Spleen (tissue), 11 donors: ENCODE data around the gene MTHFR. TPM values are rescaled to one million over a fixed set of nuclear protein-coding genes. Genes with fewer than 3 reads are reported as not detected.
A peak's percentile ranks its signal among the peaks of the same experiment; 100 is the strongest.

ENCODE experiments used
- DNase-seq: peaks from one replicate; pipeline ENCODE4 v3.0.0-alpha.2; 2020
- H3K27ac ChIP-seq, 8 donors: fragments of 200-600 bp; sonication (generic) in 7 of 8; 1 replicate in 4 of 8; 2 replicates in 4 of 8; pipeline versions ENCODE4 v1.5.0 to v1.8.0; 2016 to 2021; ENCODE audit warnings: inconsistent platforms in 4 of 8, mild to moderate bottlenecking in 4 of 8, moderate library complexity in 1 of 8
- H3K27me3 ChIP-seq, 7 donors: fragments of 200-600 bp; sonication (generic) in 6 of 7; replicated peaks in 1 of 7; 1 replicate in 4 of 7; 2 replicates in 3 of 7; pipeline versions ENCODE4 v1.5.0 to v1.8.0; 2016 to 2021; ENCODE audit warnings: inconsistent platforms in 3 of 7, mild to moderate bottlenecking in 1 of 7
- H3K36me3 ChIP-seq, 6 donors: fragments of 200-600 bp; sonication (generic) in 5 of 6; 1 replicate in 4 of 6; 2 replicates in 2 of 6; pipeline versions ENCODE4 v1.5.0 to v1.8.0; 2016 to 2021; ENCODE audit warnings: inconsistent platforms in 2 of 6
- H3K4me1 ChIP-seq, 6 donors: fragments of 200-600 bp; sonication (generic) in 5 of 6; 1 replicate in 3 of 6; 2 replicates in 3 of 6; pipeline versions ENCODE4 v1.5.0 to v1.8.0; 2016 to 2021; ENCODE audit warnings: inconsistent platforms in 3 of 6
- H3K4me3 ChIP-seq, 8 donors: fragments of 200-600 bp; sonication (generic) in 7 of 8; 1 replicate in 4 of 8; 2 replicates in 4 of 8; pipeline versions ENCODE4 v1.5.0 to v1.8.0; 2016 to 2021; ENCODE audit warnings: inconsistent platforms in 4 of 8, mild to moderate bottlenecking in 4 of 8, moderate library complexity in 2 of 8
- H3K9me3 ChIP-seq, 8 donors: fragments of 200-600 bp; sonication (generic) in 7 of 8; 1 replicate in 4 of 8; 2 replicates in 4 of 8; pipeline versions ENCODE4 v1.5.0 to v1.8.0; 2016 to 2021; ENCODE audit warnings: inconsistent platforms in 4 of 8
- CTCF ChIP-seq, 11 experiments: fragments of 200-600 bp in 7 of 11; fragments of 450-650 bp in 4 of 11; sonication (generic) in 4 of 11; IDR thresholded peaks in 8 of 11; conservative IDR thresholded peaks in 3 of 11; 1 replicate in 7 of 11; 2 replicates in 4 of 11; pipeline versions ENCODE4 v1.4.0 to v1.8.0; 2016 to 2021; ENCODE audit warnings: antibody characterized with exemption in 11 of 11, inconsistent platforms in 4 of 11, mild to moderate bottlenecking in 1 of 11
- POLR2A ChIP-seq, 3 donors: fragments of 450-650 bp; IDR thresholded peaks; one replicate each; pipeline ENCODE4 v1.5.1; 2017; ENCODE audit warnings: antibody characterized with exemption in 3 of 3, mild to moderate bottlenecking in 1 of 3
- POLR2AphosphoS5 ChIP-seq, 3 donors: sonication (generic); formaldehyde crosslinking; IDR thresholded peaks; one replicate each; pipeline ENCODE4 v1.5.1; 2017; ENCODE audit warnings: antibody characterized with exemption in 3 of 3
- WGBS, 5 donors: extraction: QIAGEN DNeasy Blood & Tissue Kit in 3 of 5; methylation state at CpG; one replicate each; pipeline versions ENCODE4 v1.1.5 to v1.1.7; 2013 to 2018; 5-methylcytosine and 5-hydroxymethylcytosine counted together
- intact Hi-C: fragments of 100-400 bp; cut with DNase I; formaldehyde crosslinking; loops from one replicate; pipeline ENCODE4 v1.15.0; 2023; ENCODE audit warnings: low total_unique reads
- polyA plus RNA-seq, 3 donors: library from polyadenylated mRNA; stranded (reverse); fragments of 200-250 nt; gene quantifications; one replicate each; pipeline ENCODE4 v1.2.1, GENCODE V29; 2013
- total RNA-seq, 7 donors: library from RNA; depleted of rRNA in 3 of 7; stranded (reverse); fragments of >200 nt in 3 of 7; fragmentation: NEBNext Ultra II Directional in 4 of 7; extraction: Animal tissue kit (Norgen Biotek cat#: 25700) in 4 of 7; gene quantifications; one replicate each; pipeline versions ENCODE4 v1.1.0 to v1.2.1, GENCODE V29; 2016 to 2021
- donor health status: healthy with polysubstance abuse.
- donor health status: DM: no; HTN: no; CAD: no; lungs with moderate emphysema.
- donor health status: DM: no; HTN: no; CAD: no.
- donor health status: Bipolar disorder and iron deficiency.
- donor health status: healthy.
- donor health status: DM: no; HTN: no; CAD: no.
- donor health status: DM: yes; HTN: yes; CAD: no.

The MTHFR gene
- total and polyA plus RNA-seq, 10 donors, result 6.7 to 79.8 (median 67.7) TPM

- peaks cover 0 to 16% (median 10%) of the 10 kb centered on the region in 6 donors for H3K4me1 ChIP-seq
- 70 to 77% (median 76%) methylated on average over 15 to 17 of the region's 17 CpGs for WGBS, 5 donors
- TF ChIP-seq CTCF (IDR thresholded peaks at IDR 0.05 in 8 of 11, conservative IDR thresholded peaks at IDR 0.05 in 3 of 11) (no peak), POLR2A (IDR thresholded peaks at IDR 0.05) (no peak), POLR2AphosphoS5 (IDR thresholded peaks at IDR 0.05) (peak in 2 of 3 donors; percentile 23 to 62)
- no peak overlapping the region for H3K4me3 ChIP-seq
- peaks cover 0 to 44% (median 34%) of the 10 kb centered on the region in 6 donors for H3K36me3 ChIP-seq
- DNase-seq, result no peak
- H3K9me3 ChIP-seq, result no peaks in the 10 kb centered on the region
- no peak overlapping the region for H3K27ac ChIP-seq
- H3K27me3 ChIP-seq, result no peaks in the 10 kb centered on the region
- intact Hi-C loops, result no loop called here
Measured at GRCh38 chr1:11752359-11753088, 53.2 kb downstream of the MTHFR start.

GRCh38 chr1:11751087-11751486 is 54.7 kb downstream of the MTHFR start:
- peaks cover 0 to 23% (median 10%) of the 10 kb centered on the region in 6 donors for H3K4me1 ChIP-seq
- no peaks in the 10 kb centered on the region for H3K9me3 ChIP-seq
- H3K36me3 ChIP-seq, result peaks cover 0 to 58% (median 43%) of the 10 kb centered on the region in 6 donors
- intact Hi-C loops, result no loop called here
- 89 to 94% (median 91%) methylated on average over 8 to 9 of the region's 9 CpGs for WGBS, 5 donors
- no peaks in the 10 kb centered on the region for H3K27me3 ChIP-seq
- no peak overlapping the region for H3K27ac ChIP-seq
- H3K4me3 ChIP-seq, result no peak overlapping the region
- TF ChIP-seq POLR2A (IDR thresholded peaks at IDR 0.05) (no peak), POLR2AphosphoS5 (IDR thresholded peaks at IDR 0.05) (peak in 1 of 3 donors; percentile 38), CTCF (IDR thresholded peaks at IDR 0.05 in 8 of 11, conservative IDR thresholded peaks at IDR 0.05 in 3 of 11) (no peak)
- no peak for DNase-seq

DNA sequence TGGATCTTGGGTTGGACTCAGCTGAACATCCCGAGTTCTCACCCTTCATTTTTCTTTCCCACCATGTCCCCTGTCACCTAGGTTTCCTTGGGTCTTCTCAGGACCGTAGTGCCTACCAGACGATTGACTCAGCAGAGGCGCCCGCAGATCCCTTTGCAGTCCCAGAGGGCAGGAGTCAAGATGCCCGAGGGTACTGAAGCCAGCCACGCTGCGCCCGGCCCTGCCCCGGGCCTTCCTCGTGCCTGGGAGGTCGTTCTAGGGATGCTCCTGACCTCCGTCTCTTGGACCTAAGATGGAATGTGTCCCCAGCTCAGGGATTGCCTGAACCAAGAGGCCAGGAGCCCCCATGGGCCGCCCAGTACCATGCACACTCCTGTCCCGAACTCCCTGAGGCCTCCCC is 55.8 kb downstream of the MTHFR start:
- intact Hi-C loops, result no loop called here
- 88 to 97% (median 95%) methylated on average over 14 to 15 of the region's 15 CpGs for WGBS, 5 donors
- no peak for DNase-seq
- no peaks in the 10 kb centered on the region for H3K9me3 ChIP-seq
- H3K27me3 ChIP-seq, result no peaks in the 10 kb centered on the region
- no peak overlapping the region for H3K4me3 ChIP-seq
- no peak overlapping the region for H3K27ac ChIP-seq
- H3K36me3 ChIP-seq, result peaks cover 0 to 69% (median 46%) of the 10 kb centered on the region in 6 donors
- TF ChIP-seq POLR2A (IDR thresholded peaks at IDR 0.05) (no peak), CTCF (IDR thresholded peaks at IDR 0.05 in 8 of 11, conservative IDR thresholded peaks at IDR 0.05 in 3 of 11) (no peak), POLR2AphosphoS5 (IDR thresholded peaks at IDR 0.05) (no peak)
- H3K4me1 ChIP-seq, result peaks cover 0 to 34% (median 15%) of the 10 kb centered on the region in 6 donors

DNA sequence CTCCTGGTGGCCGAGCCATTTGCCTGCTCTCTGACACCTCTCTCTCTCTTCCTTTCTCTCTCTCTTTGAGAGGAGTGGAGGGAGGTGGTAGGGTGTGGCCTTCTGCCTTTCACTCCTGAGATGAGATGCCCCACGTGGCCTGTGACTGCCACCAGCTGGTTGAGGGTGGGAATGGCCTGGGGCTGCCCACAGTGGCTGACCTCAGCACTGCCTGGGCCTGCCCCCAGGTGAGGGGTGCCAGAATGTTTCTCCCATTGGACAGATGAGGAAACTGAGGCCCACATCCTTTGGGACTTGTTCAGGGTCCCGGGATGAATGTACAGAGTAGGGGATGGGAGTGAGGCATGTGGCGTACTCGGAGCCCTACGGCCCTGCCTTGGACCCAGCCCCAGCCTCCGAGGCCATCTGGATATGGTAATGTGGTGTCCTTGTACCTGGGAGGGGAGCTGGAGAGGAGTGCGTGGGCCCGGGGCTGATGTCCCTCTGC is 56.5 kb downstream of the MTHFR start:
- Histone ChIP-seq H3K4me1 (peaks cover 0 to 37% (median 15%) of the 10 kb centered on the region in 6 donors), H3K36me3 (peaks cover 0 to 76% (median 46%) of the 10 kb centered on the region in 6 donors), H3K27ac (peak overlapping the region in 4 of 8 donors; percentile 18 to 54 (median 38)), H3K9me3 (no peaks in the 10 kb centered on the region), H3K27me3 (no peaks in the 10 kb centered on the region), H3K4me3 (no peak overlapping the region)
- DNase-seq, result peak; percentile 92
- intact Hi-C loops, result no loop called here
- TF ChIP-seq POLR2A (IDR thresholded peaks at IDR 0.05) (no peak), CTCF (IDR thresholded peaks at IDR 0.05 in 8 of 11, conservative IDR thresholded peaks at IDR 0.05 in 3 of 11) (peak; percentile 45 to 90 (median 68)), POLR2AphosphoS5 (IDR thresholded peaks at IDR 0.05) (peak in 2 of 3 donors; percentile 36 to 61)
- 54 to 76% (median 74%) methylated on average over 3 to 9 of the region's 9 CpGs for WGBS, 5 donors
